Kidney (tissue), 14 donors: ENCODE data around the gene EEA1. TPM values are rescaled to one million over a fixed set of nuclear protein-coding genes. Genes with fewer than 3 reads are reported as not detected.
"Not testable (repeated sequence)": the region's sequence is repeated elsewhere in the genome, so short reads cannot be mapped to it uniquely, and the experiment has no call there.

Experiments used
- DNase-seq, 5 donors: peaks; one replicate each; pipeline ENCODE4 v3.0.0-alpha.2; 2013 to 2020
- FAIRE-seq: peaks from 2 replicates; lab custom pipeline; 2012; peaks lifted over from hg19 to GRCh38; lab: Jason Lieb, UNC
- H3K27ac ChIP-seq, 2 donors: one replicate each; pipeline ENCODE4 v1.7.0; 2013; ENCODE audit warnings: low read depth in 2 of 2, low read length in 2 of 2, inconsistent platforms in 1 of 2
- H3K27me3 ChIP-seq: one replicate; pipeline ENCODE4 v1.7.1; 2013; ENCODE audit warnings: low read length, inconsistent platforms; ENCODE audit not compliant: control insufficient read depth, insufficient read depth
- H3K36me3 ChIP-seq, 3 donors: one replicate each; pipeline versions ENCODE4 v1.7.0 to v1.7.1; 2013; ENCODE audit warnings: low read length in 3 of 3, control low read depth in 1 of 3, inconsistent platforms in 1 of 3; ENCODE audit not compliant: insufficient read depth in 3 of 3, control insufficient read depth in 2 of 3
- H3K4me1 ChIP-seq, 3 donors: one replicate each; pipeline versions ENCODE4 v1.7.0 to v1.7.1; 2013; ENCODE audit warnings: low read length in 3 of 3, inconsistent platforms in 1 of 3, low read depth in 1 of 3; ENCODE audit not compliant: control insufficient read depth in 2 of 3, insufficient read depth in 2 of 3
- H3K4me3 ChIP-seq, 3 donors: one replicate each; pipeline versions ENCODE4 v1.7.0 to v1.8.1; 2013; ENCODE audit warnings: low read length in 3 of 3, control low read depth in 1 of 3, inconsistent platforms in 1 of 3
- H3K9ac ChIP-seq, 3 donors: one replicate each; pipeline versions ENCODE4 v1.7.0 to v1.7.1; 2013; ENCODE audit warnings: low read length in 3 of 3, control low read depth in 1 of 3, inconsistent platforms in 1 of 3
- H3K9me3 ChIP-seq, 3 donors: one replicate each; pipeline versions ENCODE4 v1.7.0 to v1.7.1; 2013; ENCODE audit warnings: low read length in 3 of 3, control low read depth in 1 of 3, inconsistent platforms in 1 of 3; ENCODE audit not compliant: control insufficient read depth in 2 of 3, insufficient read depth in 1 of 3
- CTCF ChIP-seq: IDR thresholded peaks from 3 replicates; pipeline ENCODE4 v1.5.1; 2012; ENCODE audit warnings: mild to moderate bottlenecking, moderate library complexity, borderline replicate concordance; ENCODE audit not compliant: insufficient read depth; ENCODE audit errors: extremely low read depth
- intact Hi-C: fragments of 100-400 bp; cut with DNase I; formaldehyde crosslinking; loops from one replicate; pipeline ENCODE4 v1.11.1; 2022
- polyA plus RNA-seq: library from polyadenylated mRNA; stranded (reverse); fragments of 350-450 nt; fragmentation: Illumina TruSeq; extraction: RNeasy Lipid Tissue Mini Kit (QIAGEN cat#74804); gene quantifications from one replicate; pipeline ENCODE4 v1.2.3, GENCODE V29; 2014; ENCODE audit warnings: low read depth, low replicate concordance; ENCODE audit not compliant: insufficient read depth
- total RNA-seq: library from RNA; stranded (reverse); fragmentation: NEBNext Ultra II Directional; extraction: Animal tissue kit (Norgen Biotek cat#: 25700); gene quantifications from one replicate; pipeline ENCODE4 v1.2.1, GENCODE V29; 2021
- donor health status: control.
- donor health status: control.
- donor health status: control.
- donor health status: control.
- donor health status: control.
- donor health status: DM: yes; HTN: yes; CAD: no.
- donor health status: Normal renal cell carcinoma (clear cell type).

EEA1 gene
- total and polyA plus RNA-seq, 2 donors from 2014 or later: 2.5 to 30.2 TPM

DNA sequence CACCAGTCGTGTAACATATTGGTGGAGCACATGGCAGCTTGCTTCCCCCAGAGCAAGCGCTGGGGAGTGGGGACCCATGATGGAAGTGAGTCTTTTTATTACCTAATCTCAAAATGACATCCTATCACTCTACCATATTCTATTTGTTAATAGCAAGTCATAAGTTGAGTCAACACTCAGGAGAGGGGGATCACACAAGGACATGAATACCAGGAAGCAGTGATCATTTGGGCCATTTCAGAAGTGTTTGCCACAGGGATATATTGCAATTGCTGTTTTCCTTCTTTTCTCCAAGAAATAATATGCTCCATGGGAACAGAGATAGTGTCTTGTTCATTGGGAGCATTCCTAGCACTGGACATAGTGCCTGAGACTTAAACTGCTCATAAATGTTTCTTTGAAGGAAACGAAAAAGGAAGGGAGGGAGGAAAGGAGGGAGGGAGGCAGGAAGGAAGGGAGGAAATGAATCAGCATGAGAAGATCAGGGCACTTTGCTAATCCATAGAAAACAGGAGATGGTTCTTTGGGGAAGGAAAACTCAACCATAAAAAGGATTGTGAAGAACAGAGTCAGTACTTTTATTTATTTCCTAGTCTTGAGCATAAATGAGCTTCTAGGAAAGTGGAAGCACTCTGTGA is 39.2 kb upstream of the EEA1 start:
- H3K9me3 ChIP-seq: no peaks in the 10 kb centered on the region
- H3K36me3 ChIP-seq: no peaks in the 10 kb centered on the region
- no peak overlapping the region for H3K9ac ChIP-seq
- FAIRE-seq: no peak
- no peak for DNase-seq
- H3K27me3 ChIP-seq: no peaks in the 10 kb centered on the region
- H3K27ac ChIP-seq: no peak overlapping the region
- intact Hi-C loops: no loop called here
- no peak for TF ChIP-seq CTCF
- no peak overlapping the region for H3K4me3 ChIP-seq
- peaks cover 0 to 3% (median 0%) of the 10 kb centered on the region in 3 donors for H3K4me1 ChIP-seq

- FAIRE-seq, H3K27ac ChIP-seq, H3K4me3 ChIP-seq, H3K27me3 ChIP-seq, H3K9me3 ChIP-seq, H3K9ac ChIP-seq, H3K4me1 ChIP-seq, intact Hi-C loops, H3K36me3 ChIP-seq, DNase-seq: not testable (repeated sequence)
Measured at GRCh38 chr12:92964378-92964777, 35.3 kb upstream of the EEA1 start.

GRCh38 chr12:92961949-92962348 is 32.9 kb upstream of the EEA1 start:
- H3K9ac ChIP-seq: no peak overlapping the region
- FAIRE-seq (no peak), DNase-seq (no peak)
- no peak for TF ChIP-seq CTCF
- H3K27ac ChIP-seq: no peak overlapping the region
- no peaks in the 10 kb centered on the region for H3K4me1 ChIP-seq
- H3K36me3 ChIP-seq: no peaks in the 10 kb centered on the region
- H3K27me3 ChIP-seq: no peaks in the 10 kb centered on the region
- H3K4me3 ChIP-seq: no peak overlapping the region
- no peaks in the 10 kb centered on the region for H3K9me3 ChIP-seq
- intact Hi-C loops: no loop called here

DNA sequence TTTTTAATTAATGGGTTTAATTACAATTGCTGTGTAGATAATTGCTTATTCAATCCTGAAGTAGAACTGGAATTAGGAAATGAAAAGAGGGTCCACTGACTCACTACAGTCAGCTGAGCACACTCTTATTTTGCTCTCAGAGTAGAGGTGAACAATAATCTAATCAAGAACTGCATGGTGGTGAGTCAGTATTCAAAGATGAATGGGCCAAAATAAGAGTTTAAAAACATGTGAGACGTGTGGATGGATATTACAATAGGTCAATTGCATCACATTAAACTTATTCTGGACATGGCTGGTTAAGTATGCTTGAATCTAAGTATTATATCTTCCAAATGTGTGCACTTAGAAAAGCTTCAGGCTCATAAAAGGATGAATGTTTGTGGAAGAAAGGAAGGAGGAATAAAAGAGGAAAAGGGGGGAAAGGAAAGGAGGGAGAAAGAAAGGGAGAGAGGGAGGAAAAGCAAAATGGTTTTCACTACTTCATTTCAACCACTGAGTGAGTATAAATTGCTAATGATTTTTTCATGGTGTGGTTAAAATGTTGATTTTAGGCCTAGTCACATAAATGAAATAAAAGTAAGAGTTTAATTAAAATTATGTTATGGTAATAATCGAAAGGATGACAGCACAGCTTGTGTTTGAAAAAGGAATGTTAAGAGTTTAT is 27.0 kb upstream of the EEA1 start:
- Histone ChIP-seq H3K9me3 (peaks cover 0 to 3% (median 0%) of the 10 kb centered on the region in 3 donors), H3K27me3 (no peaks in the 10 kb centered on the region), H3K36me3 (no peaks in the 10 kb centered on the region), H3K9ac (no peak overlapping the region), H3K4me3 (no peak overlapping the region), H3K4me1 (no peaks in the 10 kb centered on the region), H3K27ac (no peak overlapping the region)
- TF ChIP-seq CTCF: no peak
- FAIRE-seq: no peak
- no peak for DNase-seq
- intact Hi-C loops: no loop called here
